Nephron (organoid): ENCODE measurements around the gene BABAM2.

ENCODE experiments used
- H3K27ac Mint-ChIP-seq, 3 experiments: 2 replicates each; pipeline ENCODE4 v1.8.0; 2020; ENCODE audit warnings: mixed read lengths in 3 of 3, mild to moderate bottlenecking in 2 of 3, moderate library complexity in 1 of 3
- H3K27me3 Mint-ChIP-seq: 2 replicates; pipeline ENCODE4 v1.8.0; 2021; ENCODE audit warnings: low read depth, mild to moderate bottlenecking, moderate library complexity, mixed read lengths
- H3K36me3 Mint-ChIP-seq: 2 replicates; pipeline ENCODE4 v1.8.0; 2020; ENCODE audit warnings: low read depth, mixed read lengths
- H3K4me1 Mint-ChIP-seq: 2 replicates; pipeline ENCODE4 v1.8.0; 2020; ENCODE audit warnings: mixed read lengths
- H3K4me3 Mint-ChIP-seq, 3 experiments: 2 replicates each; pipeline ENCODE4 v1.8.0; 2020; ENCODE audit warnings: mild to moderate bottlenecking in 3 of 3, mixed read lengths in 3 of 3, moderate library complexity in 2 of 3
- H3K9me3 Mint-ChIP-seq: 2 replicates; pipeline ENCODE4 v1.8.0; 2020; ENCODE audit warnings: mixed read lengths
- CTCF ChIP-seq, 3 experiments: fragments of 200-600 bp; sonication (generic); IDR thresholded peaks; one replicate each; pipeline ENCODE4 v1.5.0; 2021; ENCODE audit warnings: antibody characterized with exemption in 3 of 3; ENCODE audit not compliant: unreplicated experiment in 3 of 3

Gene BABAM2

DNA sequence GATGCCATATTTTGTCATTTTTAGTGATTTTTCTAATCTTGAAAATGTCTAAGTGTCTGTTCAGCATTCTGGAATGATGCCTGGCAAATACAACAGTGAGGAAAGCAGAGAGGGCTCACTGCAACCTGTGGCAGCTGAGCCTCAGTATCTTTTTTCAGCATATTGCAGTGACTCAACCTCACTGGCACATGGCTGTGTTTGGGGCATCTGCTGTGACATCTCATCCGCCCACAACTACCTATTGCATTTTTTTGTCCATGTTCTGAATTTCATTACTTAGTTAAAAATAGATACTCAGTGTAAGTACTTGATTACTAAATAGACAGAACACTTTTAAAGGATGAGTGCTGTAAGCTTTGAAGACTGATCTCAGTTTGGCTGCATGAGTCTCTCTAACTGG, 10.7 kb downstream of the BABAM2 start:
- Mint-ChIP-seq H3K4me1 (no peaks in the 10 kb centered on the region), H3K36me3 (peaks cover 38% of the 10 kb centered on the region), H3K9me3 (no peaks in the 10 kb centered on the region), H3K27ac (no peak overlapping the region), H3K27me3 (no peaks in the 10 kb centered on the region), H3K4me3 (no peak overlapping the region)
- TF ChIP-seq CTCF (IDR thresholded peaks at IDR 0.05; ENCODE audit: unreplicated experiment in 3 of 3) = no peak

DNA sequence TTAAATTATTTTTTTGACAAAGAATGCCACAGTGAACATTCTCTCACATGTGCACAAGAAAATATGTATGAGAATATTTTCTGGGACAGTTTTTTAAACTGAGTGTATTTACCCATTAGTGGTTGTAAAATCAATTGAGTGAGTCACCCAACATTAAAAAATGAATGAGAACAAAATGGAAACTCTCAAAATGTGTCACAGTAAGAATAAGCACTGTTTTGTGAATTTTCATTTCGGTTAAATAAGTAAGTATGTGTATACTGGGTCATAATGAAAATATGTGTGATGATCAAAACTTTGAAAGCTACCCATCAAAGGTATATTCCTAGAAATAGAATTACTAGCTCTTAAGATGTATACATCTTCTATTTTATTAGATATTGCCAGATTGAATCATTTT, 11.6 kb downstream of the BABAM2 start:
- H3K4me1 Mint-ChIP-seq = no peaks in the 10 kb centered on the region
- H3K9me3 Mint-ChIP-seq = no peaks in the 10 kb centered on the region
- no peak overlapping the region for H3K27ac Mint-ChIP-seq
- TF ChIP-seq CTCF (IDR thresholded peaks at IDR 0.05; ENCODE audit: unreplicated experiment in 3 of 3) = no peak
- H3K4me3 Mint-ChIP-seq = no peak overlapping the region
- H3K27me3 Mint-ChIP-seq = no peaks in the 10 kb centered on the region
- peaks cover 30% of the 10 kb centered on the region for H3K36me3 Mint-ChIP-seq

- no peaks in the 10 kb centered on the region for H3K9me3 Mint-ChIP-seq
- H3K27me3 Mint-ChIP-seq = no peaks in the 10 kb centered on the region
- H3K4me1 Mint-ChIP-seq = no peaks in the 10 kb centered on the region
- H3K4me3 Mint-ChIP-seq = no peak overlapping the region
- peaks cover 23% of the 10 kb centered on the region for H3K36me3 Mint-ChIP-seq
- no peak for TF ChIP-seq CTCF (IDR thresholded peaks at IDR 0.05; ENCODE audit: unreplicated experiment in 3 of 3)
- no peak overlapping the region for H3K27ac Mint-ChIP-seq
Measured at GRCh38 chr2:27903018-27903417, 12.5 kb downstream of the BABAM2 start.

DNA sequence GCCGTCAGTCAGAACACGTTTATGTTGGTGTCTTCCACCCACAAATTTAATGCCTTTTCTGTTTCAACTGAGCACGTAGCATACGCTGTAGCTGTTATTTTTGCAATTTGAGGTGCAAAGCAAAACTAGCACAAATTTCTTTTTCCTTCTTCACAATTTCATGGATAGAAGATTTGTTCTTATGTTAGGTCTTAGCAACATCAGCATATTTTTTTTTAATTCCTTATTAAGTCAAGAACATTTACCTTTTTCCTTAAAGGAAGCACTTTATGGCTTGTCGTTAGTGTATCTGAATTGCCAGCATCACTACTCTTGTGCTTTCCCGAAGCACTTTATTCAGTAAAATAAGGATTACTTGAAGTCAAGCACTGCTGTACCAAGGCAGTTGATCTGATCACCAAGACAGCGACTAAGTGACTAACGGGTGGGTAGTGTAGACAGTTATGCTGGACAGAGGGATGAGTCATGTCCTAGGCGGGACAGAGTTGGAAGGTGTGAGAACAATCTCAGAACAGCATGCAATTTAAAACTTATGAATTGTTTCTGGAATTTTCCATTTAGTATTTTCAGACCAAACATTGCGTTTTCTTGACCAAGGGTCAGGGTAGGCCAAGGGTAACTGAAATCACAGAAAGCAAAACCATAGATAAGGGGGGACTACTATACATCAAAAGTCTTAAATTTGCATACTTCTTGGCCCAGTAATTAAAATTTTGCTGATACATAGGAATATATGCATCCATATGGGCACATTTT, 13.3 kb downstream of the BABAM2 start:
- peak overlapping the region in 1 of 3 experiments; percentile 38 for H3K27ac Mint-ChIP-seq
- no peaks in the 10 kb centered on the region for H3K9me3 Mint-ChIP-seq
- peaks cover 15% of the 10 kb centered on the region for H3K36me3 Mint-ChIP-seq

GRCh38 chr2:27904405-27904665, 13.8 kb downstream of the BABAM2 start:
- H3K4me3 Mint-ChIP-seq = no peak overlapping the region
- H3K27me3 Mint-ChIP-seq = no peaks in the 10 kb centered on the region
- H3K36me3 Mint-ChIP-seq = peaks cover 15% of the 10 kb centered on the region
- H3K9me3 Mint-ChIP-seq = no peaks in the 10 kb centered on the region
- H3K4me1 Mint-ChIP-seq = no peaks in the 10 kb centered on the region
- no peak for TF ChIP-seq CTCF (IDR thresholded peaks at IDR 0.05; ENCODE audit: unreplicated experiment in 3 of 3)
- peak overlapping the region in 1 of 3 experiments; percentile 68 for H3K27ac Mint-ChIP-seq

More for the DNA sequence above, 13.3 kb downstream of the BABAM2 start:
- Mint-ChIP-seq H3K4me3 (no peak overlapping the region), H3K4me1 (no peaks in the 10 kb centered on the region), H3K27me3 (no peaks in the 10 kb centered on the region)
- TF ChIP-seq CTCF (IDR thresholded peaks at IDR 0.05; ENCODE audit: unreplicated experiment in 3 of 3) = no peak

DNA sequence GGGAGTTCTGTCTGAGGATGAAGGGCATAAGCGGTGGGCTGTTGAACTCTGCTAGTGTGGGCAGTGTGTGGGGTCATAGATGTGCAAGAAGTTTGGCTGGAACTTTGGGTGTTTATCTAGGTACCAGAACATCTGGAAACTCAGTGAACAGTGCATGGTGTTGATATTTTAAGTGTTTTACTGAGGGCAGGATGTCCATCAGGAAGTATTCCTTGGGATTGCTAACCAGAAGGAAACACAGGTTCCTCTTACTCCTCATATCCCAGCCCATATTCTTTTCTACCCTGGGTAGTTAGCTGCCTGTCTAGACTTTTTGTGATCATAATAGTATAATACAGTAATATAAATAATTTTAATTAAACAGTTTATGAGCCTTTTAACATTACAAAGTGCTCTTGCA, 15.5 kb downstream of the BABAM2 start:
- no peaks in the 10 kb centered on the region for H3K4me1 Mint-ChIP-seq

More for the DNA sequence above, 15.5 kb downstream of the BABAM2 start:
- no peak for TF ChIP-seq CTCF (IDR thresholded peaks at IDR 0.05; ENCODE audit: unreplicated experiment in 3 of 3)
- H3K27ac Mint-ChIP-seq = no peak overlapping the region
- H3K36me3 Mint-ChIP-seq = peaks cover 14% of the 10 kb centered on the region
- H3K9me3 Mint-ChIP-seq = no peaks in the 10 kb centered on the region
- no peaks in the 10 kb centered on the region for H3K27me3 Mint-ChIP-seq
- H3K4me3 Mint-ChIP-seq = no peak overlapping the region
